OCI-LY1 (cell line): Measurements from ENCODE around the gene IZUMO4.

ENCODE experiments used
- CTCF ChIP-seq: fragments of 200-600 bp; sonication (generic), shearing (Covaris generic); IDR thresholded peaks from 2 replicates; pipeline ENCODE4 v1.5.1; 2017; ENCODE audit warnings: mild to moderate bottlenecking, antibody characterized with exemption, low read length, moderate library complexity, mixed read lengths
- EZH2 ChIP-seq: fragments of 200-600 bp; sonication (generic), shearing (Covaris generic); IDR thresholded peaks from 2 replicates; pipeline ENCODE4 v1.8.0; 2017; ENCODE audit warnings: borderline replicate concordance, mixed run types, mild to moderate bottlenecking, antibody characterized with exemption, low read length, moderate library complexity, mixed read lengths

- TF ChIP-seq CTCF (no peak), EZH2 (no peak)
Observed at GRCh38 chr19:2077833-2078619, 18.7 kb upstream of the IZUMO4 start.
